Fibroblast of gingiva (primary cell): Measurements from ENCODE around the gene CYP11A1.
"Not testable (repeated sequence)": the region's sequence is repeated elsewhere in the genome, so short reads cannot be mapped to it uniquely, and the experiment has no call there.

Source experiments
- DNase-seq: peaks from one replicate; pipeline ENCODE4 v3.0.0-alpha.2; 2011; ENCODE audit warnings: low read depth

Gene CYP11A1

DNA sequence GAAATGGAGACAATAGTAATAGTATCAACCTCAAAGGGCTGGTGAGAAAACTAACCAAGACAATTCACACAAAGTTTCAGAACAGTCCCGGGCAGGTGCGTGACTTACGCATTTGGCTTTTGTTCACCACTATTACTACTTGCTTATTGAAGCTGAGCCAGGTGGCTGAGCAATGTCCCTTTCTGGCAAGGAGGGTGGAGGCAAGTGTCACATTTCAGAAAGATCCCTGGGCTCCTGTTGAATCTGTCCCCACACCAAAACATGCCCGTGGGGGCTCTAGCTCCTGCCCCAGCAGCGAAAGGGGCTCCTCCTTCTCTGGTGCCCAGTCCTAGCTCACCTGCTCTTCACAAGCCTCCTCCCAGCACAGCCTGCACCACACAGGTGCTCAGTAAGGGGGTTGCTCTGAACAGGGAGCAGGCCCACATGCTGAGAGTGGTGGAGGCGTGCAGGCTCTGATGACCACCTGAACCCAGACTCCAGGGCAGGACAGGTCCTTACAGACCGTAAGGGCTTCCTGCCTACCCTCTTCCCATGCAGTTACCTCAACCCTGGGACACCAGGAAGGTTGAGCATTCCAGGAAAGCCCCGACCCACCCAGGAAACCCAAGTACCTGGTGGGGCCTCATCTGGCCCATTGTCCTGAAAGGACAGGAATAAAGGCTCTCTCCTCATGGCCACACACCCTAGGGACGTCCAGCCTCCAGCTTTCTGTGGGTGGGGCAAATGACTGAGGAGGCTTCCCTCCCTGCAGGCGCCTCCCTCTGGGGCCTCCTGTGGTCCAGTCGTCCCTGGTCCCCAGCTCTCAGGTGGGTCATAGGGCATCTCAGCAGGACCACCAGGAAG lies 33.7 kb upstream of the CYP11A1 start:
- DNase-seq: no peak

DNA sequence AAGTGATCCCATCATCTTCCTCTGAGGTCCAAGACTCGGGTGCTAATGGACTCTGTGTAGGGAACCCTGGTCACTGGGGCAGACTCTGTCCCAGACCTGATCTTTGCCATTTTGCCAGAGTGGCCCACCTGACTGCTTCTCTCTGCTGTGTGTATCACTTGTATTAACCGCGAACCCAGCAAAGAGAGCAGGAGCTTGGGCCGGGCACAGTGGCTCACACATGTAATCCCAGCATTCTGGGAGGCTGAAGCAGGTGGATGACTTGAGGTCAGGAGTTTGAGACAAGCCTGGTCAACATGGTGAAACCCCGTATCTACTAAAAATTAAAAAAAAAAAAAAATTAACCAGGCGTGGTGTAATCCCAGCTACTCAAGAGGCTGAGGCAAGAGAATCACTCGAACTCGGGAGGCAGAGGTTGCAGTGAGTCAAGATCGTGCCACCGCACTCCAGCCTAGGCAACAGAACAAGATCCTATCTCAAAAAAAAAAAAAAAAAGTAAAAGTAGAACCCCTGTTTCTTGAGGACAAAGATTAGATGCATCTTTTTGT lies 32.9 kb upstream of the CYP11A1 start:
- no peak for DNase-seq

DNA sequence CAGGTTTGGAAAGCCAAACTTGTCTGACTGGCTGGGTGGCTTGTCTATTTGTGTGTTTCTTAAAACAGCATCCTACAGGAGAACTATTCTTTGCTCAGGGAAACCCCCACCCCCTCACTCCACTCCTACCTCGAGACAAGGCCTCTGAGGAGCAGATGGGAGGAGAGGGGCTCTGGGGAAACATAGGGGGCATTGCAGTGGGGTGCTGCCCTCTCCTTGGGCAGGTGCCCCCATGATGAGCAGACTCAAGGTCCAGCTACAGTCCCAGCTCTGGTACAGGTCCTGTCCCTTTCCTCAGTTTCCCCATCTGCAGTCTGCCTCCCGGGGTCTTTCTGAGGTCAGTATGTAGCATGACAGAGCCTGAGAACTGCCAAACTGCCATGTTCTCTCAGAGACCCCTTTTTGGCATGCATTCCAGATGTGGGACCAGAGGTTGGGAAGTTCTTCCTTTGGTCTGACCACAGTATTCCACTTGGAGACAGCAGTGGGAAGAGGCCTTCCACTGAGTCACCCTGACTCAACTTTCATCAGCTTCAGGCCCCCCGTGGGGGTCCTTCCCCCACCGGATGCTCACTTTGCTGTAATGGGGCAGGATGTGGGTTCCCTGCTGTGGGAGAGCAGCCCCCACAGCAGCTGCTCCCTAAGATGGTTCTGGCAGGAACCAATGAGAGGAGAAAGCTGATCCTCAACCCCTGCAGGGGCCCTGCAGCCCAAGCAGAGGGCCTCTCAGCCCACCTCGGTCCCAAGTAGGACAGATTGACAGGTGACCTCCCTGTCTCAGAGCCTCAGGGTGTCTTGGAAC lies 32.3 kb upstream of the CYP11A1 start:
- no peak for DNase-seq

DNA sequence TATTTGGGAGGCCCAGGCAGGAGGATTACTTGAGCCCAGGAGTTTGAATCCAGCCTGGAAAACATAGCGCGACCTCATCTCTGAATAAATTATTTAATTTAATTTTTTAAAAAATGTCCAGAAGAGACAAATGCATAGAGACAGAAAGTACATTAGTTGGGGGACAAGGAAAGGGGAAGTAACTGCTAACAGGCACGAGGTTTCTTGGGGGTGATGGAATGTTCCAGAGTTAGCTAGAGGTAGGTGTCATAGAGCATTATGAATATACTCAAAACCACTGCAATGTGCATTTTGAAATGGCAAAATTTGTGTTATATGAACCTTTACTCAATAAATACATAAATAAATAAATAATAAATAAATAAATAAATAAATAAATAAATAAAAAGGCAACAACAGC lies 31.7 kb upstream of the CYP11A1 start:
- no peak for DNase-seq

DNA sequence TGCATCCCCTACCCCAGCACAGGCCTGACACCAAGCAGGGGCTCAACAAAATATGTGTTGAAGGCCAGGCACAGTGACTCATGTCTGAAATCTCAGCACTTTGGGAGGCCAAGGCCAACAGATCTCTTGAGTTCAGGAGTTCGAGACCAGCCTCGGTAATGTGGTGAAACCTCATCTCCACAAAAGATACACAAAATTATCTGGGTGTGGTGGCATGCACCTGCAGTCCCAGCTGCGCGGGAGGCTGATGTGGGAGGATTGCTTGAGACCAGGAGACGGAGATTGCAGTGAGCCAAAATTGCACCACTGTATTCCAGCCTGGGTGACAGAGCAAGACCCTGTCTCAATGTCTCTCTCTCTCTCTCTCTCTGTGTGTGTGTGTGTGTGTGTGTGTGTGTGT lies 30.7 kb upstream of the CYP11A1 start:
- DNase-seq: no peak

DNA sequence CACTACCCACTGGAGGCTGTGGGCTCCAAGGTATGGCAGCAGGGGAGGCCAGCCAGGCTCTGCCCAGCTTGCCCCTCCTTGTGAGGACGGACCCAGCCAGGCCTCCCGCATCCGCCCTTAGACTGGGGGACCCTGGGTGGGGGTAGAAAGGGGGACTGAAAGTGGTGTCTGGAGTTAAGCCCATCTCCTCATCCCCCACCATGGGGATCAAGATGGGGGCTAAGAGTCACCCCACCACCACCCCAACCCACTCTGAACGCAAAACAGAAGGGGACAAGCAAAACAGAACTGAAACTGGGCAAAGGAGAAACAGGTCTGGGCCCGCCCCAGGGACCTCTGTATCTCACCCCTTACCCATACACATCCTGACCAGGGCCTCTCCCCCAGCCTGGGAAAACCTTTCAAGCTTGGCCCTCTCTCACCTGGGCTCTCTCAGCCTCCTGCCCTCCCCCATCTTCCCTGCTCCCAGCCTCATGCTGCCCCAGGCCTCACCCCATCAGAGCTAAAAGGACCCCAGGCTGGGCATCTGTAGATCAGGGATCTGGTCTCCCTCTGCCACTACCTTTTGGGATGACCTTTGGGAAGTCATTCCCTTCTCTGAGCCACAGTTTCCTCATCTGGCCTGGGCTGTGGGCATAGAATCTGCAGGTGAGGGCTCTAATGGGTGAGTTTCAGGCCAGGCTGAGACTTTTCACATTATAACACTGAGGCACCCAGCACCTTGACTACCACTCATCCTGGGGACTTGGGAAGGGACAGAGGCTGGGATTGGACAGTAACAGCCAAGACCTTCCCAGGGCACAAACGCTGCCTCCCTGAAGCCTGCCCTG lies 30.0 kb upstream of the CYP11A1 start:
- DNase-seq: no peak

DNA sequence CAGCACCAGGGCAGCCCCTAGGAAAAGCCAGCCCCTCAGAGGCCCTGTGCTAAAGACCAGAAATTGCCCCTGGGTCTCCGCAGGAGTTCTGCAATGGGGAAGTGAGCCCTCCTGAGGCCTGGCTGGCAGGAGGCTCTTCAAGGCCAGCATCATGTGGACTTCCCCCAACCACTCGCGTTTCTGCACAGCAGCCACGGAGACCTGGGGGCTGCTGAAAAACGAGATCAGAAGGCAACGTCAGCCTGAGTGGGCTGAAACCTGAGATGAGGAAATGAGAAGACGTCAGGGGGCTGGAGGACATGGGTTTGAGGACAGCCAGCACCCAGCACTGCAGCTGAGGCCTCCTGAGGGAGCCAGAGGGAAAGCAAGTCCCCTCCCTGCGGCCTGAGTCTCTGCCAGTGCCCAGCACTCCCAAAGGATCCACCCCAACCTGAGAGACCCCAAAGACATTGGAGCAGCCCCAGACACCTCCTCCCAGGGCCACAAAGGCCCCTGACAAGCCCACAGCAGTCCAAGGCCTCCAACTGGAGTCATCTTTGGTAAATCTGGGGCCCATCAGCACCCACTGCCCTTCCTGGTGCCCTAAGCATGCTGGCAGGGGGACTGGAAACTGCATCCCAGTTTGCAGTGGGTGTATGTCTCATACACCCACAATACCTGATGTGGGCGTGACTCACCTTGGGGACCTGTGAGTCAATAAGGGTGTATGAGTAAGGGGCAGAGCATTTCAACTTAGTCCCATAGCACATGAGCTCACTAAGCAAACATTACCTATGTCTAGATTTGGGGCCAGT lies 29.2 kb upstream of the CYP11A1 start:
- no peak for DNase-seq

DNA sequence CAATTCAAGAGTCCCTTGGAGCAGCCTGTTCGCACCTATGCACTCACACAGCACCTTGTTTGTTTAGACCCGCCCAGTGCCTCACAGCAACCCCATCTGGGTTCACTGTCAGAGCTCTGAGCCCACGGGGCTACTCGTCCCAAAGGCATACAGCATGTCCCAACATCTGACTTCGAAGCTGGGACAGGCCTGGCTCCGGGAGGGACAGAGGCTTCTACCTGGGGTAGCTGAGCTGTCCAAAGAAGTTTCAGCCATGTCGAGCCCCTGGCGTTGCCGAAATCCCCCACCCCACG lies 28.6 kb upstream of the CYP11A1 start:
- DNase-seq: no peak

DNA sequence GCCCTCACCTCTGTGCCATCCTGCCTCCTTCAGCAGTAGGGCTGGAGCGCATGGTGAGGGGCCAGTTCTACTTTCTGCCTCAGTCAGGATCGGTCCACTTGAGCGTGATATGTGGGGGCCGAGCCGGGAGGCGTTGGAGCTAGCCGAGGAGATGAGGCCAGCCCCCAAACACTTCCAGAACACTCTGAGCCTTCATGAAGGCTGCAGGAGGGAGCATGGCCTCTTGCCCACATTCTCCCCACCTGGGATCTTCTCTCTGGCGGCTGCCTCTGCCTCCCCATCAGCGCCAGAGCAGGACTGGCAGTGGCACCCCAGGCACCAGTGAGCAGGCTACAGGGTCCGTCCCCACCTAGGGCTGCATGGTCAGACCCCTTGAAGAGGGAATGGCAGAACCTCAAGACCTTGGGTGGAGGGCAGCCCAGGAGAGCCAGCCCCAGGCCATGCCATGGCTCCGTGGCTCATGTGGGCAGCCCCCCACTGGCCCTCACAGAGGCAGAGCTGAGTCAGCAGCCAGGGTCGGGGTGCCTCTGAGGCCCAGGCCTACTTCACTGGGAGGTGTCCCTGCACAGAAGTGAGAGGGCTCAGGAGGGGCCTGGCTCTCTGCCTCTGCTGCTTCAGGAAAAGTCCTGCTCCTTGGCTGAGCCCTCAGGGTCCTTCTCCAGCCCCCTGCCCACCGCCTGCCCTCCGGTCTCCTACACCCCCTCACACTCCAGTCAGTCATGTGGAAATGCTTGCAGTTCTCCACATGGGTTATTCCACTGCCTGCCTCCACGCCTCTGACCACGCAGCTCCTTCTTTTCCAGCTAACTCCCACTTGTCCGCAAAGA lies 28.1 kb upstream of the CYP11A1 start:
- DNase-seq: no peak

DNA sequence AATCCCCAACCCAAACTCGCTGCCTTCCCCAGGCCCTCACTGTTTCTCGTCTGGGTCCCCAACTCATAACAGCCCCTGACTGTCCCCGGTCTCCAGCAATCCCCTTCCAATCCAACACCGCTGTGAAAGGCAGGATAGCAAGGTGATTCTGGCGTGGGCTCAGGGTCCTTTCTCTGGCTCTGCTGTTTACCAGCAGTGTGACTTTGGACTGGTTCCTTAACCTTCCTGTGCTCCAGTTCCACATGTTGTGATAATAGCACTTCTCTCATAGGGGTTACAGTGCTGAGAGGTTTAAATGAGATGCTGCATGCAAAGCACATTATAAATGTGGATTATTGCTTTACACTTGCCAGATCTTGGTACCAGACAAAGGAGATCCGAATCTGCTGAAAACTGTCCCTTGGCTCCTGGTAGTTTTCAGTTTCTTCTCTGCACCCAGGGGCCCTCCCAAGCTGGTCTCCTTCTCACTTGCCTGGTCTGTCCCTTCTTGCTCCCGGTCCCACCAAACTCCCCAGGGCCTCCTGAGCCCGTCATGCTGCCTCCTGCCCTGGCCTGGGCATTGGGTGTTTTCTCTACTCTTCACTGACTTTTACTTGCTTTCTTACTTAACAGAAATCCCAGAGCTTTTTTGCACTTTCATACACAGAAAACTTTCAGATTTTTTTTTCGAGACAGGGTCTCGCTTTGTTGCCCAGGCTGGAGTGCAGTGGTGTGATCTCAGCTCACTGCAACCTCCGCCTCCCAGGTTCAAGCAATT lies 26.8 kb upstream of the CYP11A1 start:
- DNase-seq: no peak

DNA sequence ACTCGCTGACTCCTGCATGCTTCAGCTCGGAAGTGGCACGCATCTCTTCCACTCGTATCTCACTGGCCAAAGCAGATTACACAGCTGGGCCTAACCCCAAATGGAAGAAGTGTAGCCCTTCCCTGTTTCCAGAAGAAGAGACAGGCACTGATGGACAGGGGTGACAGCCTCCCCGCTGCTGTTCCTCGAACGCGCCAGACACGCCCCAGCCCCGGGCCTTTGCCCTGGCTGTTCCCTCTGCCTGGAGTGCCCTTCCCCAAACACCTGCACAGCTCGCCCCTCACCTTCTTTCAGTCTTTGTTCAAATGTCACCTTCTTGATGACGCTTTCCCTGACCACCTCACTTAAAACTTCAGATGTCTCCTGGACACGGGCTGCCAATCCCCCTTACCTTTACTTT lies 26.0 kb upstream of the CYP11A1 start:
- DNase-seq: no peak

DNA sequence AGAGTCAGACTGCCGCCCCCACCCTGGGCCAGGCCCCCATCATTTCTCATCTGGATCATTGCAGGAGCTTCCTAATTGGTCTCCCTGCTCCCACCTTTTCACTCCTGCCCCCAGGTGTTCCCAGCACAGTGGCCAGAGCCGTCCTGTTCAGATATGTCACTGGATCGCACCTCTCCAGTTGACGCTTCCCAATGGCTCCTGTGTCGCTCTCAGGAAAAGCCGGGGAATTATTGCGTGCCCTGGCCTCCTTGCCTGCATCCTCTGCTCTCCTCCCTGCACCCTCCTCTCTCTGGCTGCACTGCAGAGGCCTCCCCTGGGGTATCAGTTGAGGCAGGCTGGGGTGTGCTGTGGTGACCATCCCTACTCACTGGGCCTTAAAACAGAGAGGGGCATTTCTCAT lies 25.5 kb upstream of the CYP11A1 start:
- DNase-seq: no peak

DNA sequence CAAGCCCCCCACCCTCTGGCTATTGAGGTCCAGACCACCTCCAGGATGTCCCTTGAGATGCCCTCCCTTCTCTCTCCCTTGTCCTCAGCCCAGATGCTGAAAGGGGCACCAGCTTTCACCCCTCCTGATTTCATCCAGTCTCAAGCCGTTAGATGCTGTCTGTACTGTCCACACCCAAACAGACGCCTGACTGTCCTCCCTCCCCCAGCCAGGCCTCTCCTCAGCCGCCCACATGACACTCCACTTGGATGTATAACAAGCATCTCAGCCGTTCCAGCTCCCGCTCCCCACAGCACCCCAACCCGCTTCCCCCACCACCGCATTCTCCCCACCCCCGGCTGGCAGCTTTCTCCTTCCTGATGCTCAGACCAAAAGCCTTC lies 25.0 kb upstream of the CYP11A1 start:
- no peak for DNase-seq

DNA sequence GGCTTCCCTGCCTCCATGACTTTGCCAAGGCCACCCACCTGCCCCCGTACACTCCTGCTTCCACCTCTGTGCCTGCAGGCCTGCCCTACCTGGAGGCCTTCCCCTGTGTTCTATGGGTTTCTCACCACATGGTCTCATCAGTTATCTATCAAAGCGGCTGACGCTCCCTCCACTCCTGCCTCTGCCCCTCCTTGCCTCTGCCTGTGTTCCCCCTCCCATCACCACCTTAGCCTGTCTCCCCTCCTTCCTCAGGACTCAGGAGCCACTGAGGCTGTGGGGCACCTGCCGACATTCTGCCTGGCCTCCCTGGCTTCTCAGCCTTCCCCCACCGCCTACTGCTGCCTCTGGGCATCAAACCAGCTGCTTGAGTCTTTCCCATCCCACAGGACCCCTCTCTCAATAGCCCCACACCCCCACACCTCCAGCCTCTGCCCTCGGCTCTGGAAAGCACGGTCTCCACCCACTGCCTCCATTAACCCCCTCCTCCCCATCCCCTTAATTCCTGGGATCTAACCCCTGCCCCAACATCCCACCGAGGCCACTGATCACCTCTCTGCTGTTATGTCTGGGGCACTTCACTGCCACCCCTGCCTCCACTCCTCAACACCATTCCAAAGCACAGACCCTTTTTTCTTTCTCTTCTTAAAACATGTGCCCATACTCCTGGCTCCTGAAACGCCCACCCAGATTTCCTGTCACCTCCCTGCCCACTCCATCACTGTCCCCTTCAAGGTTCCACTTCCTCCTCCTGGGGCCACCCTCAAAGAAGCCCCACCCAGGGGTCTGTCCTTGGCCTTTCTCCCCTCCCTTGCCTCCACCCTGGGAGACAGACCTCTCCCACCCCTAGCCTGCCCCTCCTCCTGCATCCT lies 24.4 kb upstream of the CYP11A1 start:
- DNase-seq: no peak

DNA sequence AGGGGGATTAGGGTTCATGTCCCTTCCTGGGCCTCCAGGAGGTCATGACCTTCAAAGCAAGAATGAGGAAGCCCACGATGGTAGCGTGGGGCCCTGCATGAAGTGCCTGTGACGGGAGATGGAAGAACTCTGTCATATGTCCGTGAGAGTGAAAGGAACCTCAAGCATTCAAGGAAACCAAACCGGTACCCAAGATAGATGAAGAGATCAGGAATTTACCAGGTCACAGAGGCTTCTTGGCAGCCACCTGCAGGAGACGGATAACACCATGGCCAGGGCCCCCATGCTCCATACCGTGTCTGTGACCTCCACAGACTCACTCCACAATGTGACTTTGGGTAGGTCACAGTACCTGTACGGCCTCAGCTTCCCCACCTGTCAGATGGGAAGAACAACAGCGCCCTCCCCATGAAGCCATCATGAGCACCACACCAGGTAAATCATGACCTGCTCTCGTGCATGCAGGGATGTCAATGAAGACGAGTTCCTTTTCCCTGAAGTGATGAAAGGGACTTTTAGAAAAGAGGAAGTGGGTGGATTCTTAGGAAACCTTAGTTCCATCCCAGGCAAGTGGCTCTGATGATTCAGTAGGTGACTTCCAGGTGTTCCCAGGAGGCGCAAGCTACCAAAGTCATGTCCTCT lies 23.3 kb upstream of the CYP11A1 start:
- DNase-seq: no peak

DNA sequence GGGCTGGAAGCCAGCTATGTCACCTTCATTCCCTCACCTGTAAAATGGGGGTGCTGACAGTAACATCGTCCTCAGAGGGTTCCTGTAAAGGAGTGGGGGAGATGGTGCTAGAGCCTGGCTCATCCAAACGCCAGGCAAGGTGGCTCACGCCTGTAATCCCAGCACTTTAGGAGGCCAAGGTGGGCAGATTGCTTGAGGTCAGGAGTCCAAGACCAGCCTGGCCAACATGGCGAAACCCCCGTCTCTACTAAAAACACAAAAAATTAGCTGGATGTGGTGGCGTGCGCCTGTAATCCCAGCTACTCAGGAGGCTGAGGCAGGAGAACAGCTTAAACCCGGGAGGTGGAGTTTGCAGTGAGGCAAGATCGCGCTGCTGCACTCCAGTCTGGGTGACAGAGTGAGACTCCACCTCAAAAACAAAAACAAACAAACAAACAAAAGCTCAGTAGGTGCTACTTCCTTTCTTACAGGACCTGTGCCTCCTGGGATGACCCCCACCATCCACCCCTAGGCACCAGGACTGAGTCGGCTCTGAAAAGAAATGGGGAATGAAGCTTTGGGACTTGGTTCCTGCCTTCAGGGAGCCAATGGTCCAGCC lies 22.7 kb upstream of the CYP11A1 start:
- DNase-seq: not testable (repeated sequence)

DNA sequence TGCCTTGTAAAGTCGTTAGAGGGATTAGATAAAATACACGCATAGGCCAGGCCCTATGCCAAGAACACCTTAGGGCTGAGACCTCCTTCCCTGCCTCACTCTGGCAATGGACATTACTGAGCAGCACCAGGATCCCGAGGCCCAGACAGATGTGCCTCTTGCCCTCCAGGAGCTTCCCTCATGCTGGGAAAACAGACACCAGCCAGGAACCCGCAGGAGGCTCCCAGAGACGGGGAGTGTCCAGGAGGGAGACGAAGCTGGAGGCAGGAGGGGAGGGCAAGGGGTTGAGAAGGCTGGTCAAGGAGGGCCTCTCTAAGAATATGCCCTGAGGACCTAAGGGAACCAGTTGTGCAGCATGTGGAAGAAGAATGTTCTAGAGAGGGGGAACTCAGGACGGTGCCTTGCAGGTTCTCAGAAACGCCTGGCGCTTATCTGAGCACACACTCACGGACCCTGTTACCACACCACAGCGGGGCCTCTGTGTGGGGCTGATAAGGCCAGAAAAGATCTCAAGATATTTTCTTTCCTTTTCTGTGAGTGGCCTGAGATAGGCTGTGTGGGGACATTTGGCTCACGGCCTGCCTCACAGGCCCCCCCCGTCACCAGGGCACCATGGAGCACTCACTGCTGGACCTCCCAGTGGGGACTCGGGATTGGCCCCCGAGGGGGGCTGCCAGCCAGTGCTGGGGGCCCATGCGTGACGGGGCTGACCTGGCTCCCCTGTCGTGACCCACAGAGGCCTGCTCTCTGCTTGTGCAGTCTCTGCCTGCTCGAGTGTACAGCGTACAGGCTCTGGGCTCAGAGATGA lies 22.0 kb upstream of the CYP11A1 start:
- no peak for DNase-seq
